ENCODE data around the gene ACTN4.

Gene ACTN4

GRCh38 chr19:38740257-38740592 lies 92.8 kb downstream of the ACTN4 start:
- Histone ChIP-seq H3K9me2 (replicated peaks; ENCODE audit: low read depth, low read length) (no peaks in the 10 kb centered on the region), H3K36me3 (ENCODE audit: insufficient read depth, low read length) (no peaks in the 10 kb centered on the region), H3K9ac (ENCODE audit: low read depth, low read length, poor library complexity, severe bottlenecking) (no peak overlapping the region), H3K4me1 (ENCODE audit: insufficient read depth, low read length, poor library complexity, severe bottlenecking) (peaks cover 1% of the 10 kb centered on the region), H3K79me2 (ENCODE audit: insufficient read depth, low read length) (no peaks in the 10 kb centered on the region), H3K4me2 (ENCODE audit: low read depth, low read length, poor library complexity, severe bottlenecking) (no peak overlapping the region), H3K4me3 (ENCODE audit: low read length, poor library complexity, severe bottlenecking) (no peak overlapping the region), H3K9me3 (ENCODE audit: insufficient read depth, low read depth, low read length) (no peaks in the 10 kb centered on the region), H2AFZ (ENCODE audit: low read length) (no peak overlapping the region), H3F3A (ENCODE audit: low read depth) (no peaks in the 10 kb centered on the region), H3K27me3 (ENCODE audit: insufficient read depth, low read length, poor library complexity, severe bottlenecking) (no peaks in the 10 kb centered on the region), H4K20me1 (ENCODE audit: insufficient read depth, low read length, poor library complexity, severe bottlenecking) (no peaks in the 10 kb centered on the region)
- TF ChIP-seq CTCF (conservative IDR thresholded peaks at IDR 0.05; ENCODE audit: low read length), result no peak
- TF ChIP-seq EZH2phosphoT487 (IDR thresholded peaks at IDR 0.05; ENCODE audit: borderline replicate concordance), result no peak

- Histone ChIP-seq H3K9me2 (replicated peaks; ENCODE audit: low read depth, low read length) (no peaks in the 10 kb centered on the region), H3K9me3 (ENCODE audit: insufficient read depth, low read depth, low read length) (no peaks in the 10 kb centered on the region), H3K4me3 (ENCODE audit: low read length, poor library complexity, severe bottlenecking) (no peak overlapping the region), H4K20me1 (ENCODE audit: insufficient read depth, low read length, poor library complexity, severe bottlenecking) (no peaks in the 10 kb centered on the region), H2AFZ (ENCODE audit: low read length) (no peak overlapping the region), H3K4me2 (ENCODE audit: low read depth, low read length, poor library complexity, severe bottlenecking) (no peak overlapping the region), H3K9ac (ENCODE audit: low read depth, low read length, poor library complexity, severe bottlenecking) (no peak overlapping the region), H3K36me3 (ENCODE audit: insufficient read depth, low read length) (no peaks in the 10 kb centered on the region), H3K79me2 (ENCODE audit: insufficient read depth, low read length) (no peaks in the 10 kb centered on the region), H3K27me3 (ENCODE audit: insufficient read depth, low read length, poor library complexity, severe bottlenecking) (no peaks in the 10 kb centered on the region), H3F3A (ENCODE audit: low read depth) (no peaks in the 10 kb centered on the region), H3K4me1 (ENCODE audit: insufficient read depth, low read length, poor library complexity, severe bottlenecking) (no peaks in the 10 kb centered on the region)
- TF ChIP-seq EZH2phosphoT487 (IDR thresholded peaks at IDR 0.05; ENCODE audit: borderline replicate concordance) (no peak), CTCF (conservative IDR thresholded peaks at IDR 0.05; ENCODE audit: low read length) (no peak)
Measured at GRCh38 chr19:38740932-38741331, 93.5 kb downstream of the ACTN4 start.

- Histone ChIP-seq H3K4me2 (ENCODE audit: low read depth, low read length, poor library complexity, severe bottlenecking) (no peak overlapping the region), H3K9ac (ENCODE audit: low read depth, low read length, poor library complexity, severe bottlenecking) (no peak overlapping the region), H3K9me3 (ENCODE audit: insufficient read depth, low read depth, low read length) (no peaks in the 10 kb centered on the region), H3K4me3 (ENCODE audit: low read length, poor library complexity, severe bottlenecking) (no peak overlapping the region), H3F3A (ENCODE audit: low read depth) (no peaks in the 10 kb centered on the region), H3K79me2 (ENCODE audit: insufficient read depth, low read length) (no peaks in the 10 kb centered on the region), H2AFZ (ENCODE audit: low read length) (no peak overlapping the region), H3K9me2 (replicated peaks; ENCODE audit: low read depth, low read length) (no peaks in the 10 kb centered on the region), H3K36me3 (ENCODE audit: insufficient read depth, low read length) (no peaks in the 10 kb centered on the region), H3K4me1 (ENCODE audit: insufficient read depth, low read length, poor library complexity, severe bottlenecking) (no peaks in the 10 kb centered on the region), H4K20me1 (ENCODE audit: insufficient read depth, low read length, poor library complexity, severe bottlenecking) (no peaks in the 10 kb centered on the region), H3K27me3 (ENCODE audit: insufficient read depth, low read length, poor library complexity, severe bottlenecking) (no peaks in the 10 kb centered on the region)
- TF ChIP-seq CTCF (conservative IDR thresholded peaks at IDR 0.05; ENCODE audit: low read length), result no peak
- no peak for TF ChIP-seq EZH2phosphoT487 (IDR thresholded peaks at IDR 0.05; ENCODE audit: borderline replicate concordance)
Measured at GRCh38 chr19:38741670-38742069, 94.2 kb downstream of the ACTN4 start.
